Neural progenitor cell (in vitro differentiated cells): ENCODE data around the gene ITSN1. TPM values are rescaled to one million over a fixed set of nuclear protein-coding genes. Genes with fewer than 3 reads are reported as not detected.

ENCODE experiments used
- DNase-seq: peaks from one replicate; pipeline ENCODE4 v3.0.0-alpha.2; 2016; ENCODE audit warnings: low spot score
- H2AFZ ChIP-seq: fragments of 200-600 bp; sonication (generic); replicated peaks from 2 replicates; pipeline ENCODE4 v1.6.1; 2016; ENCODE audit warnings: antibody characterized with exemption
- H3F3A ChIP-seq: fragments of 200-600 bp; sonication (generic); 2 replicates; pipeline ENCODE4 v1.6.1; 2016; ENCODE audit warnings: antibody characterized with exemption, low read depth
- H3K27ac ChIP-seq: fragments of 200-600 bp; sonication (generic); 2 replicates; pipeline ENCODE4 v1.5.1; 2016; ENCODE audit warnings: mild to moderate bottlenecking
- H3K27me3 ChIP-seq: fragments of 200-600 bp; sonication (generic); 2 replicates; pipeline ENCODE4 v1.6.1; 2016; ENCODE audit warnings: mild to moderate bottlenecking, moderate library complexity
- H3K36me3 ChIP-seq: fragments of 200-600 bp; sonication (generic); 2 replicates; pipeline ENCODE4 v1.5.1; 2016
- H3K4me1 ChIP-seq: fragments of 200-600 bp; sonication (generic); 2 replicates; pipeline ENCODE4 v1.6.1; 2016; ENCODE audit warnings: mixed run types
- H3K4me2 ChIP-seq: fragments of 200-600 bp; sonication (generic); 2 replicates; pipeline ENCODE4 v1.6.1; 2016
- H3K4me3 ChIP-seq: fragments of 200-600 bp; sonication (generic); 2 replicates; pipeline ENCODE4 v1.5.1; 2016
- H3K79me2 ChIP-seq: fragments of 200-600 bp; sonication (generic); 2 replicates; pipeline ENCODE4 v1.6.1; 2016; ENCODE audit warnings: low read depth
- H3K9ac ChIP-seq: fragments of 200-600 bp; sonication (generic); 2 replicates; pipeline ENCODE4 v1.6.1; 2016
- H3K9me3 ChIP-seq: fragments of 200-600 bp; sonication (generic); 2 replicates; pipeline ENCODE4 v1.5.1; 2016; ENCODE audit warnings: low read depth
- H4K20me1 ChIP-seq: fragments of 200-600 bp; sonication (generic); 2 replicates; pipeline ENCODE4 v1.6.1; 2016; ENCODE audit warnings: low read depth
- H3K27ac Mint-ChIP-seq: 3 replicates; pipeline ENCODE4 v1.8.0; 2021; ENCODE audit warnings: mixed read lengths
- H3K27me3 Mint-ChIP-seq: 2 replicates; pipeline ENCODE4 v1.8.0; 2022; ENCODE audit warnings: low read depth, mild to moderate bottlenecking, inconsistent platforms, moderate library complexity, mixed read lengths; ENCODE audit not compliant: insufficient read depth
- H3K36me3 Mint-ChIP-seq: 3 replicates; pipeline ENCODE4 v1.8.0; 2021; ENCODE audit warnings: mixed read lengths
- H3K4me1 Mint-ChIP-seq: 3 replicates; pipeline ENCODE4 v1.8.0; 2021; ENCODE audit warnings: mixed read lengths
- H3K4me3 Mint-ChIP-seq: 3 replicates; pipeline ENCODE4 v1.8.0; 2021; ENCODE audit warnings: mild to moderate bottlenecking, moderate library complexity, mixed read lengths
- H3K9me3 Mint-ChIP-seq: 3 replicates; pipeline ENCODE4 v1.8.0; 2020; ENCODE audit warnings: mixed read lengths
- CTCF ChIP-seq: fragments of 200-600 bp; sonication (generic); IDR thresholded peaks from 2 replicates; pipeline ENCODE4 v1.5.1; 2017; ENCODE audit warnings: antibody characterized with exemption, mild to moderate bottlenecking
- EZH2 ChIP-seq: fragments of 200-600 bp; sonication (generic); IDR thresholded peaks from 2 replicates; pipeline ENCODE4 v1.6.1; 2017; ENCODE audit warnings: antibody characterized with exemption, mild to moderate bottlenecking, moderate library complexity
- EZH2phosphoT487 ChIP-seq: fragments of 200-600 bp; sonication (generic); IDR thresholded peaks from 2 replicates; pipeline ENCODE4 v1.6.1; 2017; ENCODE audit warnings: antibody characterized with exemption
- total RNA-seq: library from RNA; depleted of rRNA; stranded (reverse); fragments of >200 nt; gene quantifications from 2 replicates; pipeline ENCODE4 v1.2.3, GENCODE V29; 2015; ENCODE audit warnings: low replicate concordance

Gene ITSN1
- total RNA-seq, 1 donor from 2014 or later = 136 TPM

GRCh38 chr21:33904041-33904440 lies 261.7 kb downstream of the ITSN1 start:
- Histone ChIP-seq H3K27ac (no peak overlapping the region), H3K9me3 (no peaks in the 10 kb centered on the region), H3K4me3 (no peak overlapping the region), H3K27me3 (no peaks in the 10 kb centered on the region), H3K36me3 (no peaks in the 10 kb centered on the region), H3K4me1 (no peaks in the 10 kb centered on the region), H4K20me1 (peaks cover 3% of the 10 kb centered on the region), H3K79me2 (no peaks in the 10 kb centered on the region), H2AFZ (no peak overlapping the region), H3F3A (peaks cover 21% of the 10 kb centered on the region), H3K4me2 (no peak overlapping the region), H3K9ac (no peak overlapping the region)
- no peak for TF ChIP-seq EZH2phosphoT487
- TF ChIP-seq EZH2 = no peak
- TF ChIP-seq CTCF = no peak
- no peak overlapping the region for H3K27ac Mint-ChIP-seq
- H3K4me1 Mint-ChIP-seq = peaks cover 2% of the 10 kb centered on the region
- H3K36me3 Mint-ChIP-seq = peaks cover 34% of the 10 kb centered on the region
- H3K4me3 Mint-ChIP-seq = no peak overlapping the region
- DNase-seq = no peak
- no peaks in the 10 kb centered on the region for H3K9me3 Mint-ChIP-seq
- H3K27me3 Mint-ChIP-seq = peaks cover 4% of the 10 kb centered on the region

- H3K36me3 ChIP-seq = peaks cover 28% of the 10 kb centered on the region
- no peak overlapping the region for H3K4me2 ChIP-seq
- H3K79me2 ChIP-seq = peaks cover 25% of the 10 kb centered on the region
- Mint-ChIP-seq H3K27me3 (no peaks in the 10 kb centered on the region), H3K9me3 (no peaks in the 10 kb centered on the region), H3K36me3 (peaks cover 30% of the 10 kb centered on the region), H3K4me1 (no peaks in the 10 kb centered on the region), H3K27ac (no peak overlapping the region), H3K4me3 (no peak overlapping the region)
- peaks cover 7% of the 10 kb centered on the region for H3F3A ChIP-seq
- H3K4me3 ChIP-seq = no peak overlapping the region
- no peak overlapping the region for H3K27ac ChIP-seq
- no peak overlapping the region for H3K9ac ChIP-seq
- no peaks in the 10 kb centered on the region for H4K20me1 ChIP-seq
- H3K27me3 ChIP-seq = no peaks in the 10 kb centered on the region
- H2AFZ ChIP-seq = no peak overlapping the region
- TF ChIP-seq EZH2phosphoT487 (no peak), CTCF (no peak), EZH2 (no peak)
- no peaks in the 10 kb centered on the region for H3K9me3 ChIP-seq
- no peak for DNase-seq
- no peaks in the 10 kb centered on the region for H3K4me1 ChIP-seq
Observed at GRCh38 chr21:33908760-33909159, 266.5 kb downstream of the ITSN1 start.

- Mint-ChIP-seq H3K9me3 (no peaks in the 10 kb centered on the region), H3K36me3 (peaks cover 32% of the 10 kb centered on the region), H3K27ac (no peak overlapping the region), H3K4me3 (no peak overlapping the region), H3K27me3 (no peaks in the 10 kb centered on the region), H3K4me1 (peaks cover 6% of the 10 kb centered on the region)
- TF ChIP-seq EZH2 = no peak
- no peak for TF ChIP-seq CTCF
- no peak for TF ChIP-seq EZH2phosphoT487
- no peaks in the 10 kb centered on the region for H3K9me3 ChIP-seq
- peaks cover 28% of the 10 kb centered on the region for H3K36me3 ChIP-seq
- H3K79me2 ChIP-seq = peaks cover 35% of the 10 kb centered on the region
- no peak overlapping the region for H3K4me2 ChIP-seq
- no peak overlapping the region for H3K4me3 ChIP-seq
- no peak overlapping the region for H3K27ac ChIP-seq
- no peak overlapping the region for H3K9ac ChIP-seq
- peaks cover 9% of the 10 kb centered on the region for H3K4me1 ChIP-seq
- no peak for DNase-seq
- peaks cover 10% of the 10 kb centered on the region for H3F3A ChIP-seq
- H2AFZ ChIP-seq = no peak overlapping the region
- H4K20me1 ChIP-seq = peaks cover 4% of the 10 kb centered on the region
- H3K27me3 ChIP-seq = no peaks in the 10 kb centered on the region
Observed at GRCh38 chr21:33909756-33910155, 267.5 kb downstream of the ITSN1 start.
